Endothelial cell of umbilical vein (primary cell): ENCODE results near the gene RPS5. TPM values are rescaled to one million over a fixed set of nuclear protein-coding genes. Genes with fewer than 3 reads are reported as not detected.

ENCODE experiments used
- BruUV-seq: library from RNA; stranded (reverse); fragments of 400-500 nt; replicated peaks from 2 replicates; lab custom pipeline; 2021; lab: Mats Ljungman, UMichigan
- CTCF ChIA-PET: fragments of 300-600, 350-600 bp; sonication (Branson Sonifier 250); formaldehyde crosslinking; loops from one replicate; lab custom pipeline; 2021; ENCODE audit warnings: antibody characterized with exemption, inconsistent platforms; lab: Charles Lee
- POLR2A ChIA-PET: fragments of 300-600, 350-600 bp; sonication (Branson Sonifier 250); formaldehyde crosslinking; loops from one replicate; lab custom pipeline; 2021; ENCODE audit warnings: antibody characterized with exemption, inconsistent platforms; lab: Charles Lee
- DNase-seq: peaks from one replicate; pipeline ENCODE4 v3.0.0-alpha.2; 2011; ENCODE audit warnings: low read depth, low spot score
- FAIRE-seq: peaks from 2 replicates; lab custom pipeline; 2011; peaks lifted over from hg19 to GRCh38; lab: Jason Lieb, UNC
- H2AFZ ChIP-seq: 2 replicates; pipeline ENCODE4 v1.6.0; 2012; ENCODE audit warnings: low read depth, low read length, control low read depth, inconsistent platforms
- H3K27ac ChIP-seq: 2 replicates; pipeline ENCODE4 v1.5.1; 2011; ENCODE audit warnings: low read depth, mild to moderate bottlenecking, control low read depth, low read length, moderate library complexity; ENCODE audit not compliant: insufficient read depth
- H3K27me3 ChIP-seq, 2 experiments: 2 replicates each; pipeline versions ENCODE4 v1.6.0 to v1.6.1; 2011; ENCODE audit warnings: low read length in 2 of 2, mixed read lengths in 1 of 2; ENCODE audit not compliant: control insufficient read depth in 2 of 2, insufficient read depth in 2 of 2
- H3K36me3 ChIP-seq, 2 experiments: 2 replicates in 1 of 2; 3 replicates in 1 of 2; pipeline ENCODE4 v1.5.1; 2011; ENCODE audit warnings: low read length in 2 of 2, mild to moderate bottlenecking in 1 of 2, moderate library complexity in 1 of 2; ENCODE audit not compliant: control insufficient read depth in 2 of 2, insufficient read depth in 2 of 2; ENCODE audit errors: extremely low read depth in 1 of 2
- H3K4me1 ChIP-seq: 3 replicates; pipeline ENCODE4 v1.5.1; 2011; ENCODE audit warnings: mild to moderate bottlenecking, low read length; ENCODE audit not compliant: control insufficient read depth, insufficient read depth; ENCODE audit errors: extremely low read depth
- H3K4me2 ChIP-seq: 2 replicates; pipeline ENCODE4 v1.6.1; 2011; ENCODE audit warnings: low read length, control low read depth, mixed read lengths; ENCODE audit not compliant: insufficient read depth
- H3K4me3 ChIP-seq, 3 experiments: fragments of 200-600 bp in 1 of 3; sonication (generic), shearing (Covaris generic) in 1 of 3; replicated peaks in 1 of 3; 2 replicates each; pipeline ENCODE4 v1.5.1; 2011 to 2016; ENCODE audit warnings: control low read depth in 3 of 3, low read length in 3 of 3, mild to moderate bottlenecking in 2 of 3, inconsistent platforms in 1 of 3, low read depth in 1 of 3, moderate library complexity in 1 of 3; ENCODE audit not compliant: insufficient read depth in 1 of 3
- H3K79me2 ChIP-seq: 2 replicates; pipeline ENCODE4 v1.6.0; 2012; ENCODE audit warnings: low read length, inconsistent platforms; ENCODE audit not compliant: control insufficient read depth, insufficient read depth
- H3K9ac ChIP-seq: replicated peaks from 2 replicates; pipeline ENCODE3; 2011; ENCODE audit warnings: low read length, control low read depth; ENCODE audit not compliant: insufficient read depth; ENCODE audit errors: extremely low read depth
- H3K9me1 ChIP-seq: replicated peaks from 3 replicates; pipeline ENCODE4 v1.6.0; 2011; ENCODE audit warnings: mild to moderate bottlenecking, low read length; ENCODE audit not compliant: control insufficient read depth, insufficient read depth; ENCODE audit errors: extremely low read depth
- H3K9me3 ChIP-seq: replicated peaks from 2 replicates; pipeline ENCODE4 v1.5.1; 2012; ENCODE audit warnings: low read length, inconsistent platforms; ENCODE audit not compliant: control insufficient read depth, insufficient read depth
- H4K20me1 ChIP-seq: replicated peaks from 2 replicates; pipeline ENCODE3; 2011; ENCODE audit warnings: mild to moderate bottlenecking, low read length; ENCODE audit not compliant: control insufficient read depth, insufficient read depth; ENCODE audit errors: extremely low read depth
- EZH2 ChIP-seq: IDR thresholded peaks from 2 replicates; pipeline ENCODE4 v1.6.1; 2012; ENCODE audit warnings: borderline replicate concordance, low read depth, mild to moderate bottlenecking, moderate library complexity, low read length, inconsistent platforms; ENCODE audit not compliant: severe bottlenecking
- FOS ChIP-seq: IDR thresholded peaks from 2 replicates; pipeline ENCODE4 v1.6.1; 2011; ENCODE audit warnings: mild to moderate bottlenecking, low read length, moderate library complexity, borderline replicate concordance; ENCODE audit not compliant: insufficient read depth
- GATA2 ChIP-seq: IDR thresholded peaks from 2 replicates; pipeline ENCODE4 v1.7.0; 2011; ENCODE audit warnings: low read depth, mild to moderate bottlenecking, moderate library complexity, mixed read lengths, low read length; ENCODE audit not compliant: insufficient read length, insufficient read depth
- JUN ChIP-seq: IDR thresholded peaks from 2 replicates; pipeline ENCODE4 v1.6.1; 2011; ENCODE audit warnings: borderline replicate concordance, low read depth; ENCODE audit not compliant: insufficient read length, insufficient read depth
- MAX ChIP-seq: IDR thresholded peaks from 2 replicates; pipeline ENCODE4 v1.6.1; 2011; ENCODE audit not compliant: insufficient read depth, insufficient read length
- MYC ChIP-seq: IDR thresholded peaks from one replicate; pipeline ENCODE4 v1.6.1; 2011; ENCODE audit warnings: mild to moderate bottlenecking, low read depth, low read length
- POLR2A ChIP-seq: IDR thresholded peaks from 2 replicates; pipeline ENCODE4 v1.6.1; 2012; ENCODE audit warnings: low read depth, mild to moderate bottlenecking, control low read depth, low read length
- POLR2AphosphoS5 ChIP-seq: IDR thresholded peaks from 2 replicates; pipeline ENCODE4 v1.6.1; 2012; ENCODE audit warnings: low read depth, mild to moderate bottlenecking, control low read depth, low read length, moderate library complexity; ENCODE audit not compliant: insufficient read depth
- dilution Hi-C: fragments of 300-500 bp; cut with MboI; formaldehyde crosslinking; loops from one replicate; pipeline ENCODE4 v1.15.0; 2019; ENCODE audit warnings: low sequenced_read_pairs; ENCODE audit not compliant: extremely low pct_ligation_motif_present
- intact Hi-C: fragments of 100-400 bp; cut with micrococcal nuclease; formaldehyde crosslinking; loops from one replicate; pipeline ENCODE4 v1.10.0; 2022
- polyA plus RNA-seq, 4 experiments: library from polyadenylated mRNA; depleted of rRNA in 3 of 4; stranded (reverse) in 3 of 4; unstranded in 1 of 4; fragments of >200 nt; gene quantifications; 2 replicates each; pipeline versions ENCODE4 v1.2.1 to v1.2.3, GENCODE V29; 2011 to 2012; ENCODE audit warnings: missing spikeins in 1 of 4
- total RNA-seq: library from RNA; stranded (reverse); gene quantifications from 2 replicates; pipeline ENCODE4 v1.2.3, GENCODE V29; 2021
- TF ChIP-seq, protein P1 (sequence below), 2 donors: IDR thresholded peaks; 1 replicate in 1 of 2; 2 replicates in 1 of 2; pipeline ENCODE4 v1.5.1; 2011; ENCODE audit warnings: low read length in 2 of 2, mild to moderate bottlenecking in 2 of 2, moderate library complexity in 2 of 2, control low read depth in 1 of 2, inconsistent platforms in 1 of 2, low read depth in 1 of 2; ENCODE audit not compliant: insufficient read depth in 1 of 2; ENCODE audit errors: extremely low read depth in 1 of 2

Gene RPS5
- total and polyA plus RNA-seq, 2 donors (not counting 3 experiments of a cell fraction or from before 2014, with no cell fraction given) = 993 to 3,430 TPM

GRCh38 chr19:58350871-58351557, 36.1 kb upstream of the RPS5 start:
- Histone ChIP-seq H3K27me3 (peaks cover 31 to 55% of the 10 kb centered on the region in 2 experiments), H3K79me2 (no peaks in the 10 kb centered on the region), H3K4me2 (no peak overlapping the region), H3K9ac (no peak overlapping the region), H3K9me1 (no peaks in the 10 kb centered on the region), H3K36me3 (no peaks in the 10 kb centered on the region), H3K4me1 (peaks cover 5% of the 10 kb centered on the region), H3K4me3 (no peak overlapping the region), H4K20me1 (no peaks in the 10 kb centered on the region), H3K9me3 (no peaks in the 10 kb centered on the region), H3K27ac (no peak overlapping the region), H2AFZ (no peak overlapping the region)
- TF ChIP-seq FOS (no peak), MAX (no peak), POLR2A (no peak), POLR2AphosphoS5 (no peak), EZH2 (no peak)
- ChIA-PET CTCF (no interaction called here), POLR2A (no interaction called here)
- dilution Hi-C loops = no loop called here
- FAIRE-seq (no peak), DNase-seq (no peak)
- intact Hi-C loops = no loop called here
- BruUV-seq = no TSS peak

DNA sequence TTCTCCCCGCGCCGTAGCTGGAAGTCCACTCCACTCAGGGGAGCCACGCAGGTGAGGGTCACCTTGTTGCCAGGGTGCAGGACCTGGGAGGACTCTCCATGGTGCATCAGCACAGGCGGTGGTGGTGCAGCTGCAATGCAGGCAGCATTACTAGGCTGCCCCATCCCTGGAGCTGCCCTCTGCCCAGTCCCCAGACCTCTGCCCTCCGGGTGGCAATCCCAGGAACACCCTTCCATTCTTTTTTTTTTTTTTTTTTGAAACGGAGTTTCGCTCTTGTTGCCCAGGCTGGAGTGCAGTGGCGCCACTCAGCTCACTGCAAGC, 35.6 kb upstream of the RPS5 start:
- H3K36me3 ChIP-seq = no peaks in the 10 kb centered on the region
- H2AFZ ChIP-seq = no peak overlapping the region
- BruUV-seq = no TSS peak
- peaks cover 5% of the 10 kb centered on the region for H3K4me1 ChIP-seq
- no peaks in the 10 kb centered on the region for H4K20me1 ChIP-seq
- no peak overlapping the region for H3K4me3 ChIP-seq
- no peaks in the 10 kb centered on the region for H3K9me1 ChIP-seq
- intact Hi-C loops = no loop called here
- H3K4me2 ChIP-seq = no peak overlapping the region
- FAIRE-seq (no peak), DNase-seq (no peak)
- no peak overlapping the region for H3K27ac ChIP-seq
- dilution Hi-C loops = no loop called here
- POLR2A ChIA-PET = no interaction called here
- H3K9me3 ChIP-seq = no peaks in the 10 kb centered on the region
- TF ChIP-seq MAX (no peak), POLR2A (no peak), MYC (no peak), JUN (no peak), POLR2AphosphoS5 (no peak), GATA2 (no peak), FOS (no peak), EZH2 (no peak)
- TF ChIP-seq, protein P1, sequence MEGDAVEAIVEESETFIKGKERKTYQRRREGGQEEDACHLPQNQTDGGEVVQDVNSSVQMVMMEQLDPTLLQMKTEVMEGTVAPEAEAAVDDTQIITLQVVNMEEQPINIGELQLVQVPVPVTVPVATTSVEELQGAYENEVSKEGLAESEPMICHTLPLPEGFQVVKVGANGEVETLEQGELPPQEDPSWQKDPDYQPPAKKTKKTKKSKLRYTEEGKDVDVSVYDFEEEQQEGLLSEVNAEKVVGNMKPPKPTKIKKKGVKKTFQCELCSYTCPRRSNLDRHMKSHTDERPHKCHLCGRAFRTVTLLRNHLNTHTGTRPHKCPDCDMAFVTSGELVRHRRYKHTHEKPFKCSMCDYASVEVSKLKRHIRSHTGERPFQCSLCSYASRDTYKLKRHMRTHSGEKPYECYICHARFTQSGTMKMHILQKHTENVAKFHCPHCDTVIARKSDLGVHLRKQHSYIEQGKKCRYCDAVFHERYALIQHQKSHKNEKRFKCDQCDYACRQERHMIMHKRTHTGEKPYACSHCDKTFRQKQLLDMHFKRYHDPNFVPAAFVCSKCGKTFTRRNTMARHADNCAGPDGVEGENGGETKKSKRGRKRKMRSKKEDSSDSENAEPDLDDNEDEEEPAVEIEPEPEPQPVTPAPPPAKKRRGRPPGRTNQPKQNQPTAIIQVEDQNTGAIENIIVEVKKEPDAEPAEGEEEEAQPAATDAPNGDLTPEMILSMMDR (IDR thresholded peaks at IDR 0.05; ENCODE audit: extremely low read depth in 1 of 2, insufficient read depth in 1 of 2, low read depth in 1 of 2, low read length in 2 of 2) = no peak
- no peak overlapping the region for H3K9ac ChIP-seq
- H3K79me2 ChIP-seq = no peaks in the 10 kb centered on the region
- H3K27me3 ChIP-seq = peaks cover 29 to 50% of the 10 kb centered on the region in 2 experiments
- CTCF ChIA-PET = no interaction called here
